Measurements from ENCODE around the gene KLLN.
"Not testable (repeated sequence)": the region's sequence is repeated elsewhere in the genome, so short reads cannot be mapped to it uniquely, and the experiment has no call there.

Gene KLLN, protein sequence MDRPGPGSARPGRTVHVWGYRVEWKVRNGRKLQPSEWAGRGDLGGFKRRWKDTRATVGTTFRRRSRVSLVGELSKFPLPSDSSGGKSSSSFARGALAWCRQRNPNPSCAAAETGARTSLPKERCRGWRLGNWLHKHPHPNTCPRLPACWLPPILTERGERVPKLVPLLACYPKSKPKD

GRCh38 chr10:87863053-87863943 lies at the start of gene KLLN, which contains the start of gene PTEN:
Gene KLLN, minus strand, starts transcription at chr10:87863533. Its CDS starts 1,046 bp downstream, at chr10:87862487.
Gene PTEN, plus strand, starts transcription at chr10:87863625. Its CDS starts 845 bp downstream, at chr10:87864470.
- DNase-seq: peak; percentile 53 to 71 (median 59)

DNA sequence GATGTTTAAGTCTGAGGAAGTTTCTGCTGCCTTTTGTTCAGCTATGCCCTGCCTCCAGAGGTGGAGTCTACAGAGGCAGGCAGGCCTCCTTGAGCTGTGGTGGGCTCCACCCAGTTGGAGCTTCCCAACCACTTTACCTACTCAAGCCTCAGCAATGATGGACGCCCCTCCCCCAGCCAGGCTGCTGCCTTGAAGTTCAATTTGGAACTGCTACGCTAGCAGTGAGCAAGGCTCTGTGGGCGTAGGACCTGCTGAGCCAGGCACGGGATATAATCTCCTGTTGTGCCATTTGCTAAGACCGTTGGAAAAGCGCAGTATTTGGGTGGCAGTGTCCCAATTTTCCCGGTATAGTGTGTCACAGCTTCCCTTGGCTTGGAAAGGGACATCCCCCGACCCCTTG lies 40.1 kb upstream of the KLLN start:
- DNase-seq: not testable (repeated sequence)

DNA sequence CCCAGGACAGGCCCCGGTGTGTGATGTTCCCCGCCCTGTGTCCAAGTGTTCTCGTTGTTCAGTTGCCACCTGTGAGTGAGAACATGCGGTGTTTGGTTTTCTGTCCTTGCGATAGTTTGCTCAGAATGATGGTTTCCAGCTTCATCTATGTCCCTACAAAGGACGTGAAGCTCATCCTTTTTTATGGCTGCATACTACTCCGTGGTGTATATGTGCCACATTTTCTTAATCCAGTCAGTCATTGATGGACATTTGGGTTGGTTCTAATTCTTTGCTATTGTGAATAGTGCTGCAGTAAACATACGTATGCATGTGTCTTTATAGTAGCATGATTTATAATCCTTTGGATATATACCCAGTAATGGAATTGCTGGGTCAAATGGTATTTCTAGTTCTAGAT lies 34.6 kb upstream of the KLLN start:
- not testable (repeated sequence) for DNase-seq

GRCh38 chr10:87896216-87896615 lies 32.9 kb upstream of the KLLN start:
- DNase-seq: no peak

GRCh38 chr10:87895430-87895829 lies 32.1 kb upstream of the KLLN start:
- DNase-seq: no peak

GRCh38 chr10:87887548-87888289 lies 24.4 kb upstream of the KLLN start:
- DNase-seq: no peak

DNA sequence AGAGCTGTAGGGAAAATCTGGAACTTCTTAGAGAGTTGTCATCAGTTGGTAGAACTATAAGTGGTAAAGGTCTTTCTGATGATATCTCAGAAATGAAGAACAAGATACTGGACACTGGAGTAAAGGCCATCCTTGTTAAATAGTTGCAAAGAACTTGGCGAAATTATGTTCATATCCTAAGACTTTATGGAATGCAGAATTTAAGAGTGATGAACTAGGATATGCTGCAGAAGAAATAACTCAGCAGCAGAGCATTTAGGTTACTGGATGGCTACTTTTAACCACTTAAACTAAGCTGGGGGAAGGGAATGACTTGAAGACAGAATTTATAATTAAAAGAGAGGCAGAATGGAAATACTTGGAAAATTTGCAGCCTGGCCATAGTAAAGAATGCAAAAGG lies 23.8 kb upstream of the KLLN start:
- DNase-seq: no peak

- no peak for DNase-seq
Measured at GRCh38 chr10:87886635-87887034, 23.3 kb upstream of the KLLN start.

- DNase-seq: no peak
Measured at GRCh38 chr10:87882555-87883294, 19.4 kb upstream of the KLLN start.

- not testable (repeated sequence) for DNase-seq
Measured at GRCh38 chr10:87881373-87882059, 18.2 kb upstream of the KLLN start.

DNA sequence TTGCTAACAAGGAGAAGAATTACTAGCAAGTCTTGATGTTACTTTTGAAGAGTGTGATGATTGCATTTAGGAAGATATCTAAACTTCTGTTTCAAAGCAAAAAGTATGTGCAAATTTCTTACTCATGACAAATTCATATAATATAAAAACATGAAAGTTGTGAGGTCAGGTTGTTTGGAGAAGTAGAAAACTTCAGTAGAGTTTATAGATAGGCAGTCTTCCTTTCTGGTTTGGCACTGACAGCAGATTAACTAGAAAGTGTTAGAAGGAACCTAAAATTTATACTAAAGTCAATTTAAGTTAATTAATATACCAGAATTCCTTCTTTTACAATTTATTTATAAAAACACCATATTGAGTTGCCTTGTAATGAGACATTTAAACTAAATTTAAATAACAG lies 17.0 kb upstream of the KLLN start:
- DNase-seq: no peak

DNA sequence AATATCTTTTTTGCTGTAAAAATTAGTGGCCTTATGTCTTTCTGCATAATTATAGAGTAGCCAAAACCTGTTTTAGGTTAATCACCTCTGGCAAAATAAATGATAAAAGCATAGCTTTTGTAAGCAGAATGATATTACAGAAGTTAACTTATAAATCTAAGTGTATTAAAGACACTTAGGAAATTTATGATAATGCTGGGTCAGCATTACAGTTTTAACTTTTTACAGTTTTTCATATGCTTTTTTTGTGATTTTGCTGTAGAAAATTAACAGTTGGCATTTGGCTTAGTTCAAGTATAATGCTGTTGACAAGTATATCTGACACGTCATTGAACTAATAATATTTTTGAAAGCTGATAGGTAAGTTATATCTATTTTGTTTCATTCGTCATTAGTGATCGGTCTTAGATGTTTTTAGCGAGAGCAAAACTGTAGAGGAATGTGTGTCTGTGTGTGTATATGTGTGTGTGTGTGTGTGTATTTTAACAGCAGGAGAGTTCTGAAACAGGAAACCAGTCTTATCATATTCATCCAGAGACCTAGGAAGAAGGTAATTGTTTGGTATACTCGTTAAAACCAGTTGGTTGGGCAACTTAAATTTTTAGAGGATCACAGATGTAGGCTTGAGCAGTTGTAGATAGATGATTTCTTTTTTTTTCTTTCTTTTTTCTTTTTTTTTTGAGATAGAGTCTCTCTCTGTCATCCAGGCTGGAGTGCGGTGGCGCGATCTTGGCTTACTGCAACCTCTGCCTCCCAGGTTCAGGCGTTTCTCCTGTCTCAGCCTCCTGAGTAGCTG lies 15.5 kb upstream of the KLLN start:
- no peak for DNase-seq

- DNase-seq: no peak
Measured at GRCh38 chr10:87875929-87876571, 12.7 kb upstream of the KLLN start.

DNA sequence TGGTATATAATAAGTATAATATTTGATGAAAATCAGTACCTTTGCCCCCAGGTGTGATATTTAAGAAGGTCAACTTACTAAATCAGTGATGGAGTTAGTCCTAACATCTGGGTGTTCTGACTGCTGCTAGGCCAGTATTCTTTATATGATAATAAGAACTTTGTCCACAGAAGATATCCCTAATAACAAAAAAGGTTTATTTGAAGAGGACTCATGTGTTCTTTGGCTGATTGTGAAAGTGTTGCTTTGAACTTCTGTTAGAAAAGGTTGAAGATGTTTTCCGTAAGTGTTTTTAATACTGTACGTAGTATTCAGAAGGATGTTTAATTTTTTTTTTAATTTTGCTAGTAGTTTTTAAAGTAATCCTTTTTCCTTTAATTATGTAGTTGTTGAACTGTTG lies 10.3 kb upstream of the KLLN start:
- DNase-seq: no peak

GRCh38 chr10:87872828-87873227 lies 9.5 kb upstream of the KLLN start:
- no peak for DNase-seq

- no peak for DNase-seq
Measured at GRCh38 chr10:87869773-87870551, 6.6 kb upstream of the KLLN start.

- not testable (repeated sequence) for DNase-seq
Measured at GRCh38 chr10:87869139-87869538, 5.8 kb upstream of the KLLN start.

- no peak for DNase-seq
Measured at GRCh38 chr10:87868277-87868676, 4.9 kb upstream of the KLLN start.

- DNase-seq: no peak
Measured at GRCh38 chr10:87867453-87867852, 4.1 kb upstream of the KLLN start.

GRCh38 chr10:87866412-87866974 lies 3.2 kb upstream of the KLLN start:
- no peak for DNase-seq
